Fibroblast of villous mesenchyme (primary cell): ENCODE results near the gene LYSMD3. TPM values are rescaled to one million over a fixed set of nuclear protein-coding genes. Genes with fewer than 3 reads are reported as not detected.

Source experiments
- DNase-seq: peaks from one replicate; pipeline ENCODE4 v3.0.0-alpha.2; 2010; ENCODE audit warnings: low read depth
- H3K4me3 ChIP-seq: 2 replicates; pipeline ENCODE4 v1.5.1; 2011; ENCODE audit warnings: low read depth, mild to moderate bottlenecking, low read length
- CTCF ChIP-seq: IDR thresholded peaks from 2 replicates; pipeline ENCODE4 v1.5.1; 2012; ENCODE audit warnings: low read depth, mild to moderate bottlenecking, low read length; ENCODE audit not compliant: insufficient read depth
- total RNA-seq: library from RNA; depleted of rRNA; stranded (reverse); fragments of >200 nt; gene quantifications from 2 replicates; pipeline ENCODE4 v1.2.3, GENCODE V29; 2012

LYSMD3 gene
- total RNA-seq, 1 donor: 28.1 TPM

GRCh38 chr5:90534922-90535321, 5.5 kb upstream of the LYSMD3 start:
- DNase-seq: peak; percentile 48
- no peak overlapping the region for H3K4me3 ChIP-seq
- no peak for TF ChIP-seq CTCF

GRCh38 chr5:90533794-90534193, 4.4 kb upstream of the LYSMD3 start:
- no peak overlapping the region for H3K4me3 ChIP-seq
- no peak for DNase-seq
- no peak for TF ChIP-seq CTCF

GRCh38 chr5:90530736-90531487, 1.5 kb upstream of the LYSMD3 start:
- DNase-seq: no peak
- H3K4me3 ChIP-seq: no peak overlapping the region
- no peak for TF ChIP-seq CTCF

- peak; percentile 79 for TF ChIP-seq CTCF
- peak overlapping the region; percentile 85 for H3K4me3 ChIP-seq
- peak; percentile 81 for DNase-seq
Observed at GRCh38 chr5:90529939-90530677, 724 bp upstream of the LYSMD3 start.

- DNase-seq: peak; percentile 57
- TF ChIP-seq CTCF: no peak
- H3K4me3 ChIP-seq: peak overlapping the region; percentile 85
Observed at GRCh38 chr5:90528601-90529193, 687 bp downstream of the LYSMD3 start.

- H3K4me3 ChIP-seq: no peak overlapping the region
- no peak for TF ChIP-seq CTCF
- DNase-seq: no peak
Observed at GRCh38 chr5:90519081-90519480, 10.3 kb downstream of the LYSMD3 start.
